GM12878 (cell line): ENCODE data around the gene TUBA3E. TPM values are rescaled to one million over a fixed set of nuclear protein-coding genes. Genes with fewer than 3 reads are reported as not detected.
A peak's percentile ranks its signal among the peaks of the same experiment; 100 is the strongest.

Experiments used
- BACH1 ChIP-seq: fragments of 450-650 bp; IDR thresholded peaks from 2 replicates; pipeline ENCODE4 v1.6.1; 2017; ENCODE audit warnings: mild to moderate bottlenecking, borderline replicate concordance
- BCLAF1 ChIP-seq: fragments of 450-650 bp; IDR thresholded peaks from 2 replicates; pipeline ENCODE4 v1.6.1; 2017; ENCODE audit warnings: antibody characterized with exemption, mild to moderate bottlenecking, moderate library complexity
- CEBPZ ChIP-seq: fragments of 150-350 bp; IDR thresholded peaks from 2 replicates; pipeline ENCODE4 v1.6.1; 2016; ENCODE audit warnings: low read depth, low read length
- CHD4 ChIP-seq: fragments of 200-600 bp; sonication (generic); IDR thresholded peaks from 2 replicates; pipeline ENCODE4 v1.6.1; 2016; ENCODE audit warnings: mild to moderate bottlenecking
- CTCF ChIP-seq, 3 experiments: IDR thresholded peaks in 2 of 3; conservative IDR thresholded peaks in 1 of 3; 2 replicates each; pipeline ENCODE4 v1.5.1; 2011; ENCODE audit warnings: low read depth in 3 of 3, low read length in 3 of 3, mild to moderate bottlenecking in 3 of 3, control low read depth in 2 of 3, moderate library complexity in 2 of 3, inconsistent platforms in 1 of 3, mixed read lengths in 1 of 3; ENCODE audit not compliant: control insufficient read depth in 2 of 3, insufficient read depth in 1 of 3; ENCODE audit errors: extremely low read depth in 1 of 3
- E2F8 ChIP-seq: fragments of 450-650 bp; IDR thresholded peaks from 2 replicates; pipeline ENCODE4 v1.6.1; 2018; ENCODE audit warnings: mild to moderate bottlenecking, low read depth, moderate library complexity; ENCODE audit not compliant: partially characterized antibody
- HDAC6 ChIP-seq: fragments of 200-600 bp; sonication (generic); IDR thresholded peaks from one replicate; pipeline ENCODE4 v1.8.0; 2017; ENCODE audit warnings: antibody characterized with exemption; ENCODE audit not compliant: unreplicated experiment
- HDGF ChIP-seq: fragments of 450-650 bp; IDR thresholded peaks from 2 replicates; pipeline ENCODE4 v1.6.1; 2016; ENCODE audit warnings: antibody characterized with exemption
- MYB ChIP-seq: fragments of 150-350 bp; IDR thresholded peaks from 2 replicates; pipeline ENCODE4 v1.6.1; 2014; ENCODE audit warnings: mild to moderate bottlenecking, low read depth, low read length, borderline replicate concordance
- NFYA ChIP-seq: IDR thresholded peaks from 2 replicates; pipeline ENCODE4 v1.6.1; 2011; ENCODE audit warnings: low read depth, mild to moderate bottlenecking, low read length, improper control_type of control experiment, borderline replicate concordance
- PBX3 ChIP-seq: IDR thresholded peaks from 2 replicates; pipeline ENCODE4 v1.6.1; 2011; ENCODE audit warnings: mild to moderate bottlenecking, low read depth, low read length, moderate library complexity; ENCODE audit not compliant: insufficient replicate concordance
- RAD51 ChIP-seq: fragments of 450-650 bp; IDR thresholded peaks from 2 replicates; pipeline ENCODE4 v1.6.1; 2016; ENCODE audit warnings: moderate library complexity, mild to moderate bottlenecking, inconsistent platforms
- TCF7 ChIP-seq: IDR thresholded peaks from 2 replicates; pipeline ENCODE4 v1.6.1; 2014; ENCODE audit warnings: antibody characterized with exemption, borderline replicate concordance
- ZBTB33 ChIP-seq: fragments of 450-650 bp; IDR thresholded peaks from 2 replicates; pipeline ENCODE4 v1.6.1; 2017; ENCODE audit warnings: mild to moderate bottlenecking
- ZNF207 ChIP-seq: fragments of 450-650 bp; IDR thresholded peaks from 2 replicates; pipeline ENCODE4 v1.6.1; 2014; ENCODE audit warnings: antibody characterized with exemption, mild to moderate bottlenecking, borderline replicate concordance
- polyA plus RNA-seq, 11 experiments: library from polyadenylated mRNA; depleted of rRNA in 4 of 11; unstranded in 6 of 11; stranded (reverse) in 5 of 11; fragments of >200 nt; fragmentation: Nextera tagmentation in 4 of 11; fragmentation: Illumina TruSeq in 1 of 11; extraction: Ambion mirVana in 4 of 11; extraction: Trizol in 1 of 11; gene quantifications; 1 replicate in 1 of 11; 2 replicates in 10 of 11; pipeline versions ENCODE4 v1.2.1 to v1.2.3, GENCODE V29; 2011 to 2016; ENCODE audit warnings: inconsistent platforms in 2 of 11, missing spikeins in 2 of 11, low read depth in 1 of 11
- total RNA-seq, 4 experiments: library from RNA; depleted of rRNA in 3 of 4; stranded (reverse); fragments of >200 nt in 3 of 4; fragmentation: Illumina TruSeq in 1 of 4; extraction: Trizol in 1 of 4; gene quantifications; 2 replicates each; pipeline versions ENCODE4 v1.2.1 to v1.2.3, GENCODE V29; 2013 to 2021

TUBA3E gene
- total and polyA plus RNA-seq, 10 of the 15 experiments (the other 5 are each of a cell fraction or from before 2014, with no cell fraction given), result not detected

GRCh38 chr2:130181325-130181879 lies 16.8 kb downstream of the TUBA3E start, which contains the start of gene SMPD4 (continued):
- TF ChIP-seq BCLAF1 (no peak), MYB (0 out of 2 replicates have a peak, but pooled peaks have one; percentile 29), NFYA (no peak), CEBPZ (no peak), ZNF207 (no peak), HDAC6 (no peak), CTCF (IDR thresholded peaks at IDR 0.05 in 2 of 3, conservative IDR thresholded peaks at IDR 0.05 in 1 of 3; ENCODE audit: control insufficient read depth in 2 of 3, extremely low read depth in 1 of 3, insufficient read depth in 1 of 3, low read depth in 3 of 3, low read length in 3 of 3) (no peak), RAD51 (no peak), CHD4 (no peak), PBX3 (no peak), ZBTB33 (no peak), BACH1 (no peak; the same call in 1 of the 2 replicates), HDGF (no peak), E2F8 (no peak), TCF7 (no peak)
